Sigmoid colon (tissue), 7 donors: ENCODE data around the gene FGD5. TPM values are rescaled to one million over a fixed set of nuclear protein-coding genes. Genes with fewer than 3 reads are reported as not detected.

Experiments used
- DNase-seq: peaks from one replicate; pipeline ENCODE4 v3.0.0-alpha.2; 2019
- H3K27ac ChIP-seq, 4 donors: fragments of 200-600 bp; sonication (generic); one replicate each; pipeline ENCODE4 v1.5.1; 2016 to 2019; ENCODE audit warnings: mild to moderate bottlenecking in 1 of 4
- H3K27me3 ChIP-seq, 3 donors: fragments of 200-600 bp; sonication (generic); one replicate each; pipeline ENCODE4 v1.5.1; 2019; ENCODE audit warnings: mild to moderate bottlenecking in 1 of 3
- H3K36me3 ChIP-seq, 4 donors: fragments of 200-600 bp; sonication (generic); one replicate each; pipeline ENCODE4 v1.5.1; 2016 to 2019
- H3K4me1 ChIP-seq, 4 donors: fragments of 200-600 bp; sonication (generic); one replicate each; pipeline ENCODE4 v1.5.1; 2017 to 2019
- H3K4me3 ChIP-seq, 4 donors: fragments of 200-600 bp; sonication (generic); one replicate each; pipeline ENCODE4 v1.5.1; 2017 to 2019; ENCODE audit warnings: mild to moderate bottlenecking in 2 of 4, moderate library complexity in 1 of 4
- H3K9me3 ChIP-seq, 4 donors: fragments of 200-600 bp in 3 of 4; sonication (generic) in 3 of 4; one replicate each; pipeline versions ENCODE4 v1.5.1 to v1.6.1; 2013 to 2019
- EP300 ChIP-seq, 4 donors: sonication (generic); formaldehyde crosslinking; IDR thresholded peaks; one replicate each; pipeline ENCODE4 v1.6.1; 2017; ENCODE audit warnings: antibody characterized with exemption in 4 of 4
- POLR2A ChIP-seq, 2 donors: fragments of 450-650 bp; IDR thresholded peaks; one replicate each; pipeline ENCODE4 v1.6.1; 2016; ENCODE audit warnings: antibody characterized with exemption in 2 of 2, mild to moderate bottlenecking in 2 of 2, moderate library complexity in 2 of 2
- POLR2AphosphoS5 ChIP-seq, 4 donors: sonication (generic); formaldehyde crosslinking; IDR thresholded peaks; one replicate each; pipeline ENCODE4 v1.6.1; 2017; ENCODE audit warnings: antibody characterized with exemption in 4 of 4
- WGBS, 2 donors: extraction: QIAGEN DNeasy Blood & Tissue Kit; methylation state at CpG; one replicate each; pipeline ENCODE4 v1.1.7; 2013; 5-methylcytosine and 5-hydroxymethylcytosine counted together
- intact Hi-C: fragments of 100-400 bp; cut with DNase I; formaldehyde crosslinking; loops from one replicate; pipeline ENCODE4 v1.15.1; 2023
- polyA plus RNA-seq, 3 donors: library from polyadenylated mRNA; stranded (reverse); fragments of 200-250 nt; gene quantifications; one replicate each; pipeline ENCODE4 v1.2.3, GENCODE V29; 2013
- total RNA-seq, 4 donors: library from RNA; depleted of rRNA; stranded (reverse); fragments of >200 nt; gene quantifications; one replicate each; pipeline ENCODE4 v1.1.0, GENCODE V29; 2016
- TF ChIP-seq, protein P1 (sequence below), 4 experiments: fragments of 450-650 bp in 3 of 4; fragments of 200-600 bp in 1 of 4; IDR thresholded peaks; one replicate each; pipeline ENCODE4 v1.5.1; 2016 to 2019; ENCODE audit warnings: antibody characterized with exemption in 4 of 4, mild to moderate bottlenecking in 3 of 4, moderate library complexity in 2 of 4
- donor health status: healthy with polysubstance abuse.
- donor health status: Bipolar disorder and iron deficiency.
- donor health status: healthy.

The FGD5 gene
- total and polyA plus RNA-seq, 7 donors = 2.1 to 18.6 (median 6.4) TPM

- Histone ChIP-seq H3K27me3 (peaks cover 0 to under 1% (median 0%) of the 10 kb centered on the region in 3 donors), H3K4me1 (no peaks in the 10 kb centered on the region), H3K27ac (peak overlapping the region in 3 of 4 donors; percentile 22 to 46 (median 39)), H3K36me3 (no peaks in the 10 kb centered on the region), H3K4me3 (no peak overlapping the region), H3K9me3 (no peaks in the 10 kb centered on the region)
- peak; percentile 68 for DNase-seq
- WGBS, 2 donors = 36 to 53% methylated on average over 13 of the region's 13 CpGs
- TF ChIP-seq POLR2AphosphoS5 (IDR thresholded peaks at IDR 0.05) (no peak), EP300 (IDR thresholded peaks at IDR 0.05) (no peak), POLR2A (IDR thresholded peaks at IDR 0.05) (no peak)
- TF ChIP-seq, protein P1, sequence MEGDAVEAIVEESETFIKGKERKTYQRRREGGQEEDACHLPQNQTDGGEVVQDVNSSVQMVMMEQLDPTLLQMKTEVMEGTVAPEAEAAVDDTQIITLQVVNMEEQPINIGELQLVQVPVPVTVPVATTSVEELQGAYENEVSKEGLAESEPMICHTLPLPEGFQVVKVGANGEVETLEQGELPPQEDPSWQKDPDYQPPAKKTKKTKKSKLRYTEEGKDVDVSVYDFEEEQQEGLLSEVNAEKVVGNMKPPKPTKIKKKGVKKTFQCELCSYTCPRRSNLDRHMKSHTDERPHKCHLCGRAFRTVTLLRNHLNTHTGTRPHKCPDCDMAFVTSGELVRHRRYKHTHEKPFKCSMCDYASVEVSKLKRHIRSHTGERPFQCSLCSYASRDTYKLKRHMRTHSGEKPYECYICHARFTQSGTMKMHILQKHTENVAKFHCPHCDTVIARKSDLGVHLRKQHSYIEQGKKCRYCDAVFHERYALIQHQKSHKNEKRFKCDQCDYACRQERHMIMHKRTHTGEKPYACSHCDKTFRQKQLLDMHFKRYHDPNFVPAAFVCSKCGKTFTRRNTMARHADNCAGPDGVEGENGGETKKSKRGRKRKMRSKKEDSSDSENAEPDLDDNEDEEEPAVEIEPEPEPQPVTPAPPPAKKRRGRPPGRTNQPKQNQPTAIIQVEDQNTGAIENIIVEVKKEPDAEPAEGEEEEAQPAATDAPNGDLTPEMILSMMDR (IDR thresholded peaks at IDR 0.05) = no peak
- intact Hi-C loops = no loop called here
These were observed 15.4 kb upstream of the FGD5 start for GRCh38 chr3:14803101-14803980.

DNA sequence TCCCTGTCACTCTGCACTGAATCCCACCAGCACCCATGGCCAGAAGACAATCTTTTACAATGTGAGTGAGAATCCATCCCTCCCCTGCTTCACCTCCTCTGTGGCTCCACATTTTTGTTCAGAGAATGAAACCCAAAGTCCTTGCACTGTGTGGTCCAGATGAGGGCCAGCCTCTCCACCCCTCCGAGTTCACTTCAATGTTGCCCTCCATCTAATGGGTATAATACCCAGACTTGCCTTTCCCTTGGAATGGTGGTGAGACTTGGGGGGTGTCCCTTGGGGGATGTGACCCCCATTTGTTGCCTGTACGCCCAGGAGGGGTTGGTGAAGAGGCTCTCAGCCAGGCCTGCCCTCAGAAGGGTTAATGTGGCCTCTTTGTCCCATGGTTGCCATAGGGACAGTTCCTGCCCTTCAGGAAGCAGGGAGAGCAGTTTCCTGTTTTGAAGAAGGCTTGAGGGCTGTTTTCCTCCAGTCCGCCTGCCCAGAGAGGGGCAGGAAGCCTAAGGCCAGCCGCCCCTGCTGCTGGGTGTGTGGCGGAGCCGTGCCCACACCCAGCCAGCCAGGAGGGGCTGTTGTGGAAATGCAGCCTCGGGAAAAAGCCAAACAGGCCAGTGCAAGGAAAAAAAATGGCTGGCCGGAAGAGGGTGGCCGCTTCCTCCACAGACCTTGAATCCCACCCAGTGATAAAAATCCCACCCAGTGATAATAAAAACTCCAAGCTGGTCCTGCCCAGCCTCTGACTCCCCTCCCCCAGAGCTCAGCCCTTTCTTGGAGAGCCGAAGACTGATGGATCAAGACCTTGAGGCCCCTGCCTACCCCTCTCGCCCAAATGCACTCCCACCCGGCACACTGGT, 14.6 kb upstream of the FGD5 start:
- Histone ChIP-seq H3K9me3 (no peaks in the 10 kb centered on the region), H3K27ac (peak overlapping the region in 3 of 4 donors; percentile 22 to 46 (median 39)), H3K27me3 (peaks cover 0 to 9% (median 8%) of the 10 kb centered on the region in 3 donors), H3K36me3 (no peaks in the 10 kb centered on the region), H3K4me3 (no peak overlapping the region), H3K4me1 (no peaks in the 10 kb centered on the region)
- TF ChIP-seq EP300 (IDR thresholded peaks at IDR 0.05) (no peak), POLR2A (IDR thresholded peaks at IDR 0.05) (no peak), POLR2AphosphoS5 (IDR thresholded peaks at IDR 0.05) (no peak)
- TF ChIP-seq, protein P1 (IDR thresholded peaks at IDR 0.05) = no peak
- intact Hi-C loops = no loop called here
- WGBS, 2 donors = 62 to 64% methylated on average over 12 of the region's 12 CpGs
- no peak for DNase-seq

DNA sequence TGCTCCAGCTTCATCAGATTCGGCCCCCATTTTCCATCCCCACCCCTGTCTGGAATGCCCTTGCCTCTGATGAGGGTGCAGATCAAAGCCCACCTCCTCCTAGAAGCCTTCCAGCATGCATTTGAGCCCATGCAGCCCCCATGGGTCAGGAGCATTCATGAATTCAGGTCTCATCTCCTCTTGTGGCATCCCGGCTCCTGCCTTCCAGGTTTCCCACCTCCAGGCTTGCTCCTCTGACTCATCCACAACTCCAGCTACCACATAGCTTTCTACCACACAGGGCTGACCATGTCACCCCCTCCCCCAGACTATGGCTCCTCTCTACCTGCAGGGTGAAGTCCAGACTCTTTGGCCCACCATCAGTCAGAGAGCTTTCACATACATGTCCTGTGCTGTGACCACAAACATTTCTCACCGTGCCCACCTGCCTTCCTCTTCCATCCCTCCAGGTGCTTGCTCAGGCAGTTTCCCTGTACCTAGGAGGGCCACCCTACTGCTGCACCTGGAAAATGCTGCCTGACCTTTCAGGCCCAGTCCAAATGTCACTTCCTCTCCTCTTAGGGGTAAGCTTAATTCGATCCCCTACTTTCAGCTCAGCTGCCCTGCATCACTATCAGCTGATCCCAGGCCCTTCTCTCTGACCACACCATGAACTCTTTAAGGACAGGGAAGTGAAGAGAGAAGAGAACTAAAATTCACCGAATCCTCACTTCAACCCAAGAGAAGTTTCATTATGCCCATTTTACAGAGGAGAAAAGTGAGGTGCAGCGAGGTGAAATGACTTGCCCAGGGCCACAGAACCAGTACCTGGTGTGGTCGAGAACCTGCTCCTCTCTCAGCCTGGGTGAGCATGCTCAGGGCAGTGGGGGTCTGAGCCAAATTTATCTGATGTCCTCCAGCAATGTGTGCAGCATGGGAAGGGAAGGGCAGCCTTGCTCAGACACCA, 13.7 kb upstream of the FGD5 start:
- peak overlapping the region in 2 of 4 donors; percentile 22 to 46 for H3K27ac ChIP-seq
- 74 to 86% methylated on average over 7 of the region's 7 CpGs for WGBS, 2 donors
- peaks cover 0 to 6% (median 2%) of the 10 kb centered on the region in 4 donors for H3K4me1 ChIP-seq
- DNase-seq = no peak
- TF ChIP-seq POLR2AphosphoS5 (IDR thresholded peaks at IDR 0.05) (no peak), EP300 (IDR thresholded peaks at IDR 0.05) (no peak), POLR2A (IDR thresholded peaks at IDR 0.05) (no peak)
- TF ChIP-seq, protein P1 (IDR thresholded peaks at IDR 0.05) = no peak
- peaks cover 0 to 18% (median 14%) of the 10 kb centered on the region in 3 donors for H3K27me3 ChIP-seq
- H3K4me3 ChIP-seq = no peak overlapping the region
- intact Hi-C loops = no loop called here
- H3K9me3 ChIP-seq = no peaks in the 10 kb centered on the region
- H3K36me3 ChIP-seq = no peaks in the 10 kb centered on the region

- intact Hi-C loops = no loop called here
- H3K36me3 ChIP-seq = no peaks in the 10 kb centered on the region
- DNase-seq = no peak
These were observed 12.7 kb upstream of the FGD5 start for GRCh38 chr3:14805961-14806537.

More at GRCh38 chr3:14805961-14806537, 12.7 kb upstream of the FGD5 start:
- Histone ChIP-seq H3K4me1 (peaks cover 0 to 13% (median 8%) of the 10 kb centered on the region in 4 donors), H3K27ac (no peak overlapping the region), H3K27me3 (peaks cover 4 to 26% (median 18%) of the 10 kb centered on the region in 3 donors), H3K4me3 (no peak overlapping the region), H3K9me3 (no peaks in the 10 kb centered on the region)
- TF ChIP-seq EP300 (IDR thresholded peaks at IDR 0.05) (no peak), POLR2A (IDR thresholded peaks at IDR 0.05) (no peak), POLR2AphosphoS5 (IDR thresholded peaks at IDR 0.05) (no peak)
- TF ChIP-seq, protein P1 (IDR thresholded peaks at IDR 0.05) = no peak
- 70 to 85% methylated on average over 4 of the region's 4 CpGs for WGBS, 2 donors
